Ovary (tissue), 9 donors: ENCODE data around the gene ABHD17C. TPM values are rescaled to one million over a fixed set of nuclear protein-coding genes. Genes with fewer than 3 reads are reported as not detected.

ENCODE experiments used
- DNase-seq, 5 donors: peaks; one replicate each; pipeline ENCODE4 v3.0.0-alpha.2; 2019 to 2020
- H3K27ac ChIP-seq, 2 donors: fragments of 200-600 bp; one replicate each; pipeline versions ENCODE4 v1.5.1 to v1.8.0; 2019 to 2022
- H3K27me3 ChIP-seq: fragments of 200-600 bp; one replicate; pipeline ENCODE4 v1.8.0; 2022
- H3K36me3 ChIP-seq: fragments of 200-600 bp; sonication (generic); one replicate; pipeline ENCODE4 v1.5.1; 2019
- H3K4me1 ChIP-seq: one replicate; pipeline ENCODE4 v1.8.1; 2013; ENCODE audit warnings: mild to moderate bottlenecking, moderate library complexity; ENCODE audit not compliant: insufficient read depth
- H3K4me3 ChIP-seq: fragments of 200-600 bp; sonication (generic); one replicate; pipeline ENCODE4 v1.5.1; 2017
- H3K9me3 ChIP-seq, 2 donors: fragments of 200-600 bp in 1 of 2; sonication (generic) in 1 of 2; one replicate each; pipeline versions ENCODE4 v1.5.1 to v1.8.1; 2013 to 2019; ENCODE audit warnings: mild to moderate bottlenecking in 1 of 2, moderate library complexity in 1 of 2
- EP300 ChIP-seq: sonication (generic); formaldehyde crosslinking; IDR thresholded peaks from one replicate; pipeline ENCODE4 v1.6.1; 2017; ENCODE audit warnings: antibody characterized with exemption
- POLR2A ChIP-seq: fragments of 450-650 bp; IDR thresholded peaks from one replicate; pipeline ENCODE4 v1.6.1; 2017; ENCODE audit warnings: antibody characterized with exemption, mild to moderate bottlenecking, moderate library complexity
- WGBS, 3 donors: extraction: QIAGEN DNeasy Blood & Tissue Kit in 1 of 3; methylation state at CpG; one replicate each; pipeline versions ENCODE4 v1.1.5 to v1.1.7; 2013 to 2017; 5-methylcytosine and 5-hydroxymethylcytosine counted together
- intact Hi-C, 4 donors: fragments of 100-400 bp; cut with DNase I; formaldehyde crosslinking; loops; one replicate each; pipeline versions ENCODE4 v1.11.0 to v1.15.1; 2022 to 2023
- polyA plus RNA-seq, 2 donors: library from polyadenylated mRNA; stranded (reverse); fragments of 200-250 nt in 1 of 2; fragments of 350-450 nt in 1 of 2; fragmentation: Illumina TruSeq in 1 of 2; extraction: RNeasy Lipid Tissue Mini Kit (QIAGEN cat#74804) in 1 of 2; gene quantifications; one replicate each; pipeline ENCODE4 v1.2.3, GENCODE V29; 2013 to 2014
- total RNA-seq, 7 donors: library from RNA; depleted of rRNA in 2 of 7; stranded (reverse); fragments of >200 nt in 2 of 7; fragmentation: NEBNext Ultra II Directional in 3 of 7; extraction: Animal tissue kit (Norgen Biotek cat#: 25700) in 3 of 7; gene quantifications; one replicate each; pipeline versions ENCODE4 v1.1.0 to v1.2.4, GENCODE V29; 2016 to 2023
- TF ChIP-seq, protein P1 (sequence below), 3 donors: fragments of 450-650 bp in 2 of 3; fragments of 200-600 bp in 1 of 3; IDR thresholded peaks; one replicate each; pipeline versions ENCODE4 v1.5.1 to v1.8.0; 2016 to 2022; ENCODE audit warnings: antibody characterized with exemption in 3 of 3, mild to moderate bottlenecking in 1 of 3
- donor health status: DM: no; HTN: no; CAD: no; lungs with moderate emphysema.
- donor health status: DM: no; HTN: no; CAD: no.
- donor health status: Bipolar disorder and iron deficiency.
- donor health status: DM: yes; HTN: yes; CAD: no.
- donor health status: DM: no; HTN: no; CAD: no.
- donor health status: DM: yes; HTN: yes; CAD: no.

The ABHD17C gene
- total and polyA plus RNA-seq, 9 donors = 1.2 to 5.6 (median 3.6) TPM

GRCh38 chr15:80743189-80743833 lies 48.2 kb downstream of the ABHD17C start:
- WGBS, 3 donors = 45 to 60% (median 50%) methylated on average over 11 of the region's 11 CpGs
- H3K4me1 ChIP-seq = no peaks in the 10 kb centered on the region
- H3K36me3 ChIP-seq = no peaks in the 10 kb centered on the region
- intact Hi-C loops = no loop called here
- DNase-seq = no peak
- H3K27me3 ChIP-seq = no peaks in the 10 kb centered on the region
- no peak overlapping the region for H3K4me3 ChIP-seq
- TF ChIP-seq EP300 (no peak), POLR2A (no peak)
- TF ChIP-seq, protein P1, sequence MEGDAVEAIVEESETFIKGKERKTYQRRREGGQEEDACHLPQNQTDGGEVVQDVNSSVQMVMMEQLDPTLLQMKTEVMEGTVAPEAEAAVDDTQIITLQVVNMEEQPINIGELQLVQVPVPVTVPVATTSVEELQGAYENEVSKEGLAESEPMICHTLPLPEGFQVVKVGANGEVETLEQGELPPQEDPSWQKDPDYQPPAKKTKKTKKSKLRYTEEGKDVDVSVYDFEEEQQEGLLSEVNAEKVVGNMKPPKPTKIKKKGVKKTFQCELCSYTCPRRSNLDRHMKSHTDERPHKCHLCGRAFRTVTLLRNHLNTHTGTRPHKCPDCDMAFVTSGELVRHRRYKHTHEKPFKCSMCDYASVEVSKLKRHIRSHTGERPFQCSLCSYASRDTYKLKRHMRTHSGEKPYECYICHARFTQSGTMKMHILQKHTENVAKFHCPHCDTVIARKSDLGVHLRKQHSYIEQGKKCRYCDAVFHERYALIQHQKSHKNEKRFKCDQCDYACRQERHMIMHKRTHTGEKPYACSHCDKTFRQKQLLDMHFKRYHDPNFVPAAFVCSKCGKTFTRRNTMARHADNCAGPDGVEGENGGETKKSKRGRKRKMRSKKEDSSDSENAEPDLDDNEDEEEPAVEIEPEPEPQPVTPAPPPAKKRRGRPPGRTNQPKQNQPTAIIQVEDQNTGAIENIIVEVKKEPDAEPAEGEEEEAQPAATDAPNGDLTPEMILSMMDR (IDR thresholded peaks at IDR 0.05) = no peak
- H3K9me3 ChIP-seq = no peaks in the 10 kb centered on the region
- H3K27ac ChIP-seq = no peak overlapping the region

- DNase-seq = no peak
- WGBS, 3 donors = 92 to 95% (median 93%) methylated on average over 6 of the region's 6 CpGs
- intact Hi-C loops = no loop called here
- H3K9me3 ChIP-seq = no peaks in the 10 kb centered on the region
- no peaks in the 10 kb centered on the region for H3K4me1 ChIP-seq
- no peak overlapping the region for H3K27ac ChIP-seq
- H3K27me3 ChIP-seq = no peaks in the 10 kb centered on the region
- H3K36me3 ChIP-seq = no peaks in the 10 kb centered on the region
- TF ChIP-seq POLR2A (no peak), EP300 (no peak)
- TF ChIP-seq, protein P1 (IDR thresholded peaks at IDR 0.05) = no peak
- H3K4me3 ChIP-seq = no peak overlapping the region
Measured at GRCh38 chr15:80744415-80744814, 49.3 kb downstream of the ABHD17C start.

GRCh38 chr15:80744826-80745225 lies 49.7 kb downstream of the ABHD17C start:
- Histone ChIP-seq H3K4me1 (no peaks in the 10 kb centered on the region), H3K36me3 (no peaks in the 10 kb centered on the region), H3K4me3 (no peak overlapping the region), H3K27ac (no peak overlapping the region), H3K27me3 (no peaks in the 10 kb centered on the region), H3K9me3 (no peaks in the 10 kb centered on the region)
- WGBS, 3 donors = 33 to 55% (median 48%) methylated on average over 1 of the region's 1 CpG
- no peak for DNase-seq
- TF ChIP-seq POLR2A (no peak), EP300 (no peak)
- TF ChIP-seq, protein P1 (IDR thresholded peaks at IDR 0.05) = no peak
- intact Hi-C loops = no loop called here

- no peak for DNase-seq
- H3K4me1 ChIP-seq = no peaks in the 10 kb centered on the region
- H3K9me3 ChIP-seq = no peaks in the 10 kb centered on the region
- no peak overlapping the region for H3K27ac ChIP-seq
- intact Hi-C loops = no loop called here
- no peaks in the 10 kb centered on the region for H3K27me3 ChIP-seq
- 90 to 95% (median 92%) methylated on average over 1 of the region's 1 CpG for WGBS, 3 donors
- H3K4me3 ChIP-seq = no peak overlapping the region
- H3K36me3 ChIP-seq = no peaks in the 10 kb centered on the region
- TF ChIP-seq POLR2A (no peak), EP300 (no peak)
- TF ChIP-seq, protein P1 (IDR thresholded peaks at IDR 0.05) = no peak
Measured at GRCh38 chr15:80745888-80746287, 50.8 kb downstream of the ABHD17C start.
